ENCODE results near the gene ATP5ME.
"Not testable (repeated sequence)": the region's sequence is repeated elsewhere in the genome, so short reads cannot be mapped to it uniquely, and the experiment has no call there.

Gene ATP5ME

GRCh38 chr4:669806-670559 lies 4.1 kb downstream of the ATP5ME start:
- DNase-seq (ENCODE audit: low spot score): not testable (repeated sequence)

GRCh38 chr4:668219-668618 lies 5.9 kb downstream of the ATP5ME start:
- not testable (repeated sequence) for DNase-seq (ENCODE audit: low spot score)

- DNase-seq (ENCODE audit: low spot score): no peak
Observed at GRCh38 chr4:667545-667925, 6.5 kb downstream of the ATP5ME start.

- no peak for DNase-seq (ENCODE audit: low spot score)
Observed at GRCh38 chr4:666822-667544, 7.1 kb downstream of the ATP5ME start.

GRCh38 chr4:666436-666810 lies 7.7 kb downstream of the ATP5ME start:
- no peak for DNase-seq (ENCODE audit: low spot score)

- no peak for DNase-seq (ENCODE audit: low spot score)
Observed at GRCh38 chr4:665751-666435, 8.2 kb downstream of the ATP5ME start.

- DNase-seq (ENCODE audit: low spot score): no peak
Observed at GRCh38 chr4:665381-665750, 8.7 kb downstream of the ATP5ME start.

GRCh38 chr4:664713-665231 lies 9.3 kb downstream of the ATP5ME start:
- DNase-seq (ENCODE audit: low spot score): no peak

GRCh38 chr4:663438-664428 lies 10.3 kb downstream of the ATP5ME start:
- DNase-seq (ENCODE audit: low spot score): no peak

- DNase-seq (ENCODE audit: low spot score): no peak
Observed at GRCh38 chr4:663046-663437, 11.0 kb downstream of the ATP5ME start.

- no peak for DNase-seq (ENCODE audit: low spot score)
Observed at GRCh38 chr4:661881-662761, 12.0 kb downstream of the ATP5ME start.

- DNase-seq (ENCODE audit: low spot score): no peak
Observed at GRCh38 chr4:661231-661630, 12.8 kb downstream of the ATP5ME start.

GRCh38 chr4:660401-660800 lies 13.7 kb downstream of the ATP5ME start:
- no peak for DNase-seq (ENCODE audit: low spot score)

GRCh38 chr4:659851-660250 lies 14.2 kb downstream of the ATP5ME start:
- DNase-seq (ENCODE audit: low spot score): no peak

- DNase-seq (ENCODE audit: low spot score): no peak
Observed at GRCh38 chr4:658681-659667, 15.1 kb downstream of the ATP5ME start.

GRCh38 chr4:657834-658667 lies 16.0 kb downstream of the ATP5ME start:
- no peak for DNase-seq (ENCODE audit: low spot score)

- no peak for DNase-seq (ENCODE audit: low spot score)
Observed at GRCh38 chr4:657338-657833, 16.7 kb downstream of the ATP5ME start.

All from cerebellar cortex (tissue), 1 donor.